Activated T-cell treated with anti-CD3 and anti-CD28 coated beads, Interleukin-2, amount 50 U/mL, for 72 hours (primary cell): ENCODE data around the gene RTCA. TPM values are rescaled to one million over a fixed set of nuclear protein-coding genes. Genes with fewer than 3 reads are reported as not detected.
"Not testable (repeated sequence)": the region's sequence is repeated elsewhere in the genome, so short reads cannot be mapped to it uniquely, and the experiment has no call there.

ENCODE experiments used
- ATAC-seq, 2 donors: fragments of 150-1000 bp; cut with Tn5 transposase; replicated peaks in 1 of 2; 2 replicates each; pipeline ENCODE4 v1.10.0; 2021; ENCODE audit warnings: moderate library complexity in 2 of 2, mild to moderate bottlenecking in 1 of 2
- DNase-seq, 2 donors: peaks; one replicate each; pipeline ENCODE4 v3.0.0; 2021 to 2022; ENCODE audit warnings: mixed read lengths in 1 of 2
- H3K27ac Mint-ChIP-seq: one replicate; pipeline ENCODE4 v1.8.0; 2022; ENCODE audit warnings: mild to moderate bottlenecking, moderate library complexity, mixed read lengths
- H3K27me3 Mint-ChIP-seq: one replicate; pipeline ENCODE4 v1.8.0; 2022; ENCODE audit warnings: low read depth, mixed read lengths
- H3K36me3 Mint-ChIP-seq, 2 donors: one replicate each; pipeline ENCODE4 v1.8.0; 2022; ENCODE audit warnings: mixed read lengths in 2 of 2, mild to moderate bottlenecking in 1 of 2; ENCODE audit not compliant: insufficient read depth in 2 of 2
- H3K4me1 Mint-ChIP-seq: one replicate; pipeline ENCODE4 v1.8.0; 2022; ENCODE audit warnings: low read depth, mixed read lengths
- H3K4me3 Mint-ChIP-seq, 2 donors: one replicate each; pipeline ENCODE4 v1.8.0; 2022; ENCODE audit warnings: mild to moderate bottlenecking in 2 of 2, mixed read lengths in 2 of 2, moderate library complexity in 2 of 2
- H3K9me3 Mint-ChIP-seq, 2 donors: one replicate each; pipeline ENCODE4 v1.8.0; 2022; ENCODE audit warnings: mixed read lengths in 2 of 2
- total RNA-seq, 2 donors: library from RNA; stranded (reverse); gene quantifications; one replicate each; pipeline ENCODE4 v1.2.3, GENCODE V29; 2022

Gene RTCA
- total RNA-seq, 2 donors from 2014 or later: 81.6 to 81.9 TPM

DNA sequence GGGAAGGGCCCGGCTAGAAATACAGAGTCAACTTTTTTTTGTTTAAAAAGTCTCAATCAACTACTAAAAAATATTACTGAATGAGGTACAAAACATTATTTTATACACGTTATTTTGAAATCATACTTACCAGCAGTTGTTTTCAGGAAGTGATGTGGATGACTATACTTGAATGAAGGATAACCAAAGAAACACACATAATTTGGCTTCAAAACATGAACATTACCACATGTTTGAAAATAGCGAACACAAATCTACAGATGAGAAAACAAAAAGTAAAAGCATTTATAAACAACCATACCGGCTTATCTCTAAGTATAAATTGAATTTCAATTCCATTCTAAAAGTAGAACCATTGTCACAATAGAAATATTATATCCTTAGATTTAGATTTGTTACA lies 25.4 kb upstream of the RTCA start:
- H3K27me3 Mint-ChIP-seq: no peaks in the 10 kb centered on the region
- H3K27ac Mint-ChIP-seq: no peak overlapping the region
- ATAC-seq (no peak), DNase-seq (no peak)
- peaks cover 16% of the 10 kb centered on the region for H3K4me1 Mint-ChIP-seq
- H3K4me3 Mint-ChIP-seq: no peak overlapping the region
- peaks cover 3 to 10% of the 10 kb centered on the region in 2 donors for H3K36me3 Mint-ChIP-seq
- H3K9me3 Mint-ChIP-seq: no peaks in the 10 kb centered on the region

DNA sequence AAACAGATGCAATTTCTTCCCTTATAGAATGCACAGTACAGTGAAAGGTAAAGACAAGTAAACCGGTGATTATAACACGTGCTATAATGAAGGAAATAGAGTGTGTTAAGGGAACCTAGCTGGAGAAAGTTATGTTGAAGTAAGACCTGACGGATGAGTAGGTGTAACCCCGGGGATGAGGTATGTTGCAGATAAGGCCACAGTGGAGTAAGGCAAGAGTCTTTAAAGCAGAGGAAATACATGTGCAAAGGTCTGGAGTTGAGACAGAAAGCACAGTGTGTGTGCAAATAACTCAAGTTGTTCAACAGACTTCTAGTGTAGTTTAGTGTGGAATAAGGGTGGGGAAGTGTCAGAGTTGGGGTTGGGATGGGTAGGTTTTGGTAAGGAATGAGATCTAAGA lies 19.3 kb upstream of the RTCA start:
- DNase-seq: no peak
- Mint-ChIP-seq H3K27ac (no peak overlapping the region), H3K4me1 (peaks cover 14% of the 10 kb centered on the region), H3K9me3 (no peaks in the 10 kb centered on the region), H3K4me3 (peak overlapping the region in 1 of 2 donors; percentile 1), H3K36me3 (no peaks in the 10 kb centered on the region), H3K27me3 (no peaks in the 10 kb centered on the region)
- ATAC-seq: no peak

DNA sequence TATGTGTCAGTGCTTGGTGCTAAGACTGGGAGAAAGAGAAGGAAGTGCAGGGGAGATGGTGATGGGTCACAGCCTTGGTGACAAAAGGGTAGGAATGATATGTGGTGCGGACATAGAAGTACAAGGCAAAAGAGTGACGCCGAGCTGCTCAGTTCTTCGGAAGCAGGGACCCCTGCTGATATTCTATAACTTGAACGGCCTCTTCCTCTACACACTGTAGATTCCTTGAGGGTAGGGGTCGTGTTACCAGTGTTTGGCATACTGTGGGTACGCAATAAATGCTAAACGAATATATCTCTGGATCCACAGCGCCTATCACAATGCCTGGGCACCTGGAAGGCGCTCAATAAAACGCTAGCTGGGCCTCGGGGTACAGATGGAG lies 16.9 kb upstream of the RTCA start:
- DNase-seq (no peak), ATAC-seq (no peak)
- Mint-ChIP-seq H3K27me3 (no peaks in the 10 kb centered on the region), H3K27ac (no peak overlapping the region), H3K9me3 (no peaks in the 10 kb centered on the region), H3K36me3 (no peaks in the 10 kb centered on the region), H3K4me1 (peaks cover 5% of the 10 kb centered on the region), H3K4me3 (no peak overlapping the region)

DNA sequence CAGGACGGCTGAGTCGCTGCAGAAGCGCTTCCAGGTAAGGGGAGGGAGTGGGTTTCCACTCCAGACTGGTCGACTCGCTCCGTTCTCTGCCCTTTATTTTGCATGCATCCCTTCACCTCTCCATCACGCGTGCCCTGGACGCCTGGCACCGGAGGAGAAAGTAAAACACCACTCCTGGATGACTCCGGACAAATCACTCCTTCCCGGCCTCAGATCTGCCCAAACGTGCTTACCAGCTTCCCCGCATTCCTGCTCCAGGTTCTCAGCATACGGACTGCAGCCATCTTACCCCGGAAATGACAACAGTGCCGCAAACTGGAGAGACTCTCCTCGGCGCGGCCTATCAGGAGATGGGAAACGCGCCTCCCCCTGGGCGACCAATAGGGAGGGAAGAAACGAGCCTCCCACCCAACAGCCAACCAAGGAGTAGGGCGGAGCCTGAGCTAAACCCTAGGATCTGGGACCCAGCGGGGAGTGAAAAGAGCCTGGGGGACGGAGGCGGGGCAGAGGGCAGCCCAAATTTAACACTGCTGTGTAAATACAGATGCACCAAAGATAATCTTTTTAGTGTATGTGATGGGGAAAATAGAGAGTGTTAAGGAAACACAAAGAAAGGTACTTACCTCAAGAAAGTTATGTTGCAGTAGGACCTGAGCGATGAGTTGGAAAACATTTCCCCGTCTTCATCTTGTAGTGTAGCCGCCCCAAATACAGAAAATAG lies 16.3 kb upstream of the RTCA start, which contains the start of gene DBT:
Gene DBT (minus strand): TSS at position 298 of the 721 bp plus-strand sequence. CDS start 14 bp downstream, at position 284.
- Mint-ChIP-seq H3K27me3 (no peaks in the 10 kb centered on the region), H3K36me3 (no peaks in the 10 kb centered on the region), H3K4me1 (peaks cover 4% of the 10 kb centered on the region), H3K27ac (no peak within 1 kb of the TSS), H3K9me3 (no peaks in the 10 kb centered on the region), H3K4me3 (no peak within 1 kb of the TSS)
- peak; percentile 100 for ATAC-seq
- peak; percentile 93 to 95 for DNase-seq

DNA sequence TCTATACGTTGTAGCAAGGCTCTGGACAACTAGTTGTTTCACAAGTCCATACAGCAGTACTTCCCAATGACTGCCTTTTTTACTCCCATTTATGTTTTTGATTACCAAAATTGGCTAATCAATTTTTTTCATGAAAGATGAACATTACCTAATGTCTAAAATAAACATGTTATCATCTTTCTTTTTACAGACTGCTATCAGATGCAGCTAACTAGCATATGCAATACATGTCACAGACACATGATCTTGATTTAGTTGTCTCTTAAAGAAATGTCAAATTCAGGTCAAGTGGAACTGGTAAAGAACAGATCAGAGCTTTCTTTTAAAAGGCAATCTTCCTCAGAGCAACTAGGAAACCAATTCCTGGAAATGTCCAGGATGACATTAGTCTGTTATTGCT lies 15.8 kb upstream of the RTCA start:
- Mint-ChIP-seq H3K4me1 (peaks cover 4% of the 10 kb centered on the region), H3K4me3 (no peak overlapping the region), H3K36me3 (no peaks in the 10 kb centered on the region), H3K27ac (no peak overlapping the region), H3K9me3 (no peaks in the 10 kb centered on the region), H3K27me3 (no peaks in the 10 kb centered on the region)
- no peak for ATAC-seq
- no peak for DNase-seq

DNA sequence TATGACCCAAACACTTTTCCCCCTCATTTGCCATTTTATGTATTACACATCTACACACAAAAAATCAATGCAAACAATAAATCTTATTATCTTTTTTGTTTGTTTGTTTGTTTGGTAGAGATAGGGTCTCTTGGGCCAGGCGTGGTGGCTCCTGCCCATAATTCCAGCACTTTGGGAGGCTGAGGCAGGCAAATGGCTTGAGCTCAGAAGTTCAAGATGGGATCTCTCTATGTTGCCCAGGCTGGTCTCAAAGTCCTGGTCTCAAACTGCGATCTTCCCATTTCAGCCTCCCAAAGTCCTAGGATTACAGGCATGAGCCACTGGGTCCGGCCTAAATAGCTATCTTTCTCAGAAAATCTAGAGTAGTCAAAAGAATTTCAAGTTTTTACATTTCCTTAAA lies 15.2 kb upstream of the RTCA start:
- H3K27ac Mint-ChIP-seq: no peak overlapping the region
- DNase-seq (no peak), ATAC-seq (no peak)
- H3K4me1 Mint-ChIP-seq: no peaks in the 10 kb centered on the region
- no peaks in the 10 kb centered on the region for H3K36me3 Mint-ChIP-seq
- H3K27me3 Mint-ChIP-seq: no peaks in the 10 kb centered on the region
- no peaks in the 10 kb centered on the region for H3K9me3 Mint-ChIP-seq
- no peak overlapping the region for H3K4me3 Mint-ChIP-seq

DNA sequence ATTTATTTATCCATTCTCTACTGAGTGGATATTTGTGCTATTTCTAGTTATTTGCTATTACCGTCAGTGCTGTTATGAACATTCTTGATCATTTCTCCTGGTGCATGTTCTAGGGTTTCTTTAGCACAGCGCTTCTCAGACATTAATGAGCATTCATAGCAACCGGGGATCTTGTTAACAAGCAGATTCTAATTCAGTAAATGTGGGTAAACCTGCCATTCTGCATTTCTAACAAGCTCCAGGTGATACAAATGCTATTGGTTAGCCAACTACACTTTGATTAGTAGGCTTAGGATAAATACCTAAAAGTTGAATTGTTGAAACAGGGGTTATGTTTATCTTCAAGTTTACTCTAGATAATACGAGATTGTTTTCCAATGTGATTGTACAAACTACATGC lies 13.1 kb upstream of the RTCA start:
- Mint-ChIP-seq H3K9me3 (no peaks in the 10 kb centered on the region), H3K4me1 (no peaks in the 10 kb centered on the region), H3K4me3 (no peak overlapping the region), H3K36me3 (no peaks in the 10 kb centered on the region), H3K27me3 (no peaks in the 10 kb centered on the region), H3K27ac (no peak overlapping the region)
- DNase-seq: no peak
- ATAC-seq: no peak

DNA sequence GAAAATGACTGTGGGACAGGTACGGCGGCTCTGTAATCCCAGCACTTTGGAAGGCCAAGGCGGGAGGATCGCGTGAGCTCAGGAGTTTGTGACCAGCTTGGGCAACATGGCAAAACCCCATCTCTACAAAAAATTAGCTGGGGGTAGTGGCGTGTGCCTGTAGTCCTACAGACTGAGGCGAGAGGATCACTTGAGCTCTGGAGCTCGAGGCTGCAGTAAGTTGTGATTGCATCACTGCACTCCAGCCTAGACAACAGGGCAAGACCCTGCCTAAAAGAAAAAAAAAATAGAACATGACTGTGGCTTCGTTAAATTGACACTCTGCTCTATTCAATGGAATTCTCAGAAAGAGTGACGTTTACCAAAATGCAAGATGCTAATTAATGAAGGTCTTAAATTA lies 12.5 kb upstream of the RTCA start:
- Mint-ChIP-seq H3K27ac (no peak overlapping the region), H3K27me3 (no peaks in the 10 kb centered on the region), H3K4me1 (no peaks in the 10 kb centered on the region), H3K9me3 (no peaks in the 10 kb centered on the region), H3K36me3 (no peaks in the 10 kb centered on the region), H3K4me3 (no peak overlapping the region)
- DNase-seq (no peak), ATAC-seq (no peak)

DNA sequence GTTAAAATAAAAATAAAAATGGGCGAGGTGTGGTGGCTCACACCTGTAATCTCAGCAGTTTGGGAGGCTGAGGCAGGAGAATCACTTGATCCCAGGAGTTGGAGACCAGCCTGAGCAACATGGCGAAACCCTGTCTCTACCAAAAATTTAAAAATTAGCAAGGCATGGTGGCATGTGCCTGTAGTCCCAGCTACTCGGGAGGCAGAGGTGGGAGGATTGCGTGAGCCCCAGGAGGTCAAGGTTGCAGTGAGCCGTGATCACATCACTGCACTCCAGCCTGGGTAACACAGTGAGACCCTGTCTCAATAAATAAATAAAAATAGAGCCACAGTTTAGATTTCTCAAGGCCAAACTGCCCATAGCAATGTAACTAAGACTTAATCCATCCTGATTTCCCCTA lies 9.7 kb upstream of the RTCA start:
- H3K9me3 Mint-ChIP-seq: not testable (repeated sequence)

DNA sequence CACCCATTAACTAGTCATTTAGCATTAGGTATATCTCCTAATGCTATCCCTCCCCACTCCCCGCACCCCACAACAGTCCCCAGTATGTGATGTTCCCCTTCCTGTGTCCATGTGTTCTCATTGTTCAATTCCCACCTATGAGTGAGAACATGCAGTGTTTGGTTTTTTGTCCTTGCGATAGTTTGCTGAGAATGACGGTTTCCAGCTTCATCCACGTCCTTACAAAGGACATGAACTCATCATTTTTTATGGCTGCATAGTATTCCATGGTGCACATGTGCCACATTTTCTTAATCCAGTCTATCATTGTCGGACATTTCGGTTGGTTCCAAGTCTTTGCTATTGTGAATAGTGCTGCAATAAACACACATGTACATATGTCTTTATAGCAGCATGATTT lies 7.6 kb upstream of the RTCA start:
- not testable (repeated sequence) for H3K9me3 Mint-ChIP-seq, H3K36me3 Mint-ChIP-seq, H3K27me3 Mint-ChIP-seq, H3K27ac Mint-ChIP-seq, H3K4me1 Mint-ChIP-seq, ATAC-seq, DNase-seq, H3K4me3 Mint-ChIP-seq

More for the DNA sequence above, 9.7 kb upstream of the RTCA start:
- not testable (repeated sequence) for H3K36me3 Mint-ChIP-seq, H3K27ac Mint-ChIP-seq, H3K4me3 Mint-ChIP-seq, DNase-seq, H3K4me1 Mint-ChIP-seq, ATAC-seq, H3K27me3 Mint-ChIP-seq

DNA sequence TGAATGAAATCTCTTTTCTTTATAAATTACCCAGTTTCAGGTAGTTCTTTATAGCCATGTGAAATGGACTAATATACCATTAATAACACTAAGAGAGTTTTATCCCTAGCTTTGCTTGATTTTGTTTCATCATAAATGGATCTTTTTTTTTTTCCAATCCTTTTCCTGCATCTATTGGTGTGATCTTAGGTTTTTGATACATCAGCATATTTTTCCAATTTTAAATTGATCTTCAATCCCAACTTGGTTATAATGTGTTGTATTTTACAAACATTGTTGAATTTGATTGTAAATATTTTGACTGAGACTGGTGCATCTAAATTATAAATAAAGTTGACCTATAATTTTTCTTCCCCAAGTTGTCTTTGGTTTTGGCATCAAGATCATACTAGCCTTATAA lies 4.3 kb upstream of the RTCA start:
- H3K4me3 Mint-ChIP-seq: no peak overlapping the region
- no peaks in the 10 kb centered on the region for H3K27me3 Mint-ChIP-seq
- ATAC-seq (no peak), DNase-seq (no peak)
- H3K9me3 Mint-ChIP-seq: peaks cover 1 to 2% of the 10 kb centered on the region in 2 donors
- H3K27ac Mint-ChIP-seq: no peak overlapping the region
- peaks cover 6 to 12% of the 10 kb centered on the region in 2 donors for H3K36me3 Mint-ChIP-seq
- H3K4me1 Mint-ChIP-seq: peaks cover 16% of the 10 kb centered on the region

DNA sequence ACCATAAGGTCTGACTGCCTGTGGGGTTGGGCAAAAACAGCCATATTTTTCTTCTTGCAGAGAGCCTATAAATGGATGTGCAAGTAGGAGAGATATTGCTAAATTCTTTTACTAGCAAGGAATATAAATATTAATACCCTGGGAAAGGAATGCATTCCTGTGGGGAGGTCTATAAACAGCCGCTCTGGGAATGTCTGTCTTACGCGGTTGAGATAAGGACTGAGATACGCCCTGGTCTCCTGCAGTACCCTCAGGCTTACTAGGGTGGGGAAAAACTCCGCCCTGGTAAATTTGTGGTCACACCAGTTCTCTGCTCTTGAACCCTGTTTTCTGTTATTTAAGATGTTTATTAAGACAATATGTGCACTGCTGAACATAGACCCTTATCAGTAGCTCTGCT lies 1.9 kb upstream of the RTCA start:
- Mint-ChIP-seq H3K36me3 (peaks cover 10 to 20% of the 10 kb centered on the region in 2 donors), H3K4me1 (peaks cover 35% of the 10 kb centered on the region)
- not testable (repeated sequence) for DNase-seq, H3K4me3 Mint-ChIP-seq, H3K27ac Mint-ChIP-seq, ATAC-seq, H3K27me3 Mint-ChIP-seq, H3K9me3 Mint-ChIP-seq

DNA sequence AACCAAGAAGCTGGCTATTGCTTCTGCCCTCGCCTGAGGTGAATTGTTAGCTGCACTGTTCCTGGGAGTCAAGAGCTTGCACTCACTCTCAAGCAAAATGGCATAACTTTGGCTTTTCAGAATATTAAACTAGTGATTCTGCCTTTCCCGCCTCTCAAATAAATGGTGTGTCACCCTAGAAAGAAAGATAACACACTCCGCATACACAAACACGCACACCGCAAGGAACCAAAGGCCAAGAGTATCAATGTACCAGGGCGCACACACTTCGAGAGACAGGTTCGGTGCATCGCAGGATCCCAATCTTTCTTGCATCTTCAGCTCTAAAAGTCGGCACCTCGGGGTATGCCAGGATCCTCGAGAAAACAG lies 470 bp upstream of the RTCA start:
- Mint-ChIP-seq H3K36me3 (peaks cover 10 to 27% of the 10 kb centered on the region in 2 donors), H3K27me3 (no peaks in the 10 kb centered on the region), H3K27ac (peak overlapping the region; percentile 99), H3K4me1 (peaks cover 45% of the 10 kb centered on the region), H3K4me3 (peak overlapping the region; percentile 99 to 100), H3K9me3 (peaks cover 1 to 2% of the 10 kb centered on the region in 2 donors)
- peak in 1 of 2 donors; percentile 15 for DNase-seq
- peak; percentile 16 to 30 for ATAC-seq

DNA sequence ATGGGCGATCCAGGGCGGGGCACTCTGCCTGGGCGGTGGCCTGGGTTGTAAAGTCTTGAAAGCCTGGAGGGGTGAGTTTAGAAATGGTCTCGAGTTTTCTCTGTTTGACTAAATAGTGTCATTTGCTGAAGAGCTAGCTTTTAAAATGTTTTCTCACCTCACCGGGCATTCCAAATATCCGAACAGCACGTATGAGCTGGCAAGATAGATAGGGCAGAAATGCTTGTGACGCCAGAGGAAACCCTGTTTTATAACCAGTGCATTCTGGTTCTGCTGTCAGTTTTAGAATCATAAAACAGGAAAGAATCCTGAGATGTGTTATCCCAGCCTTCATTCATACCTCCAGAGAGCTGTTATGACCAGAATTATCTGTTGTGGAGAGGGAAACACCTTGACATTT lies 725 bp downstream of the RTCA start:
- peak; percentile 45 to 58 for ATAC-seq
- H3K36me3 Mint-ChIP-seq: peaks cover 12 to 32% of the 10 kb centered on the region in 2 donors
- no peaks in the 10 kb centered on the region for H3K27me3 Mint-ChIP-seq
- H3K4me3 Mint-ChIP-seq: peak overlapping the region; percentile 99 to 100
- H3K4me1 Mint-ChIP-seq: peaks cover 57% of the 10 kb centered on the region
- H3K9me3 Mint-ChIP-seq: peaks cover 0 to 1% of the 10 kb centered on the region in 2 donors
- DNase-seq: peak in 1 of 2 donors; percentile 46
- H3K27ac Mint-ChIP-seq: peak overlapping the region; percentile 99
